ENCODE results near the gene KCND2. TPM values are rescaled to one million over a fixed set of nuclear protein-coding genes. Genes with fewer than 3 reads are reported as not detected.

The KCND2 gene
- total and polyA plus RNA-seq, 11 donors: 0.04 to 0.41 (median 0.16) TPM; not detected in 4

GRCh38 chr7:120677535-120677934 lies 404.6 kb downstream of the KCND2 start:
- no peak for TF ChIP-seq POLR2A (IDR thresholded peaks at IDR 0.05)
- intact Hi-C loops (cut with DNase I): no loop called here
- Histone ChIP-seq H3K27me3 (peaks cover 0 to 24% (median 0%) of the 10 kb centered on the region in 9 donors), H3K27ac (no peak overlapping the region), H3K4me3 (no peak overlapping the region), H3K9me3 (no peaks in the 10 kb centered on the region), H3K36me3 (no peaks in the 10 kb centered on the region), H3K4me1 (no peaks in the 10 kb centered on the region)
- DNase-seq (no peak), ATAC-seq (no peak)
- WGBS, 4 donors: 89 to 100% (median 95%) methylated on average over 1 of the region's 1 CpG

GRCh38 chr7:120680985-120681384 lies 408.0 kb downstream of the KCND2 start:
- DNase-seq (peak in 1 of 5 donors; percentile 10), ATAC-seq (peak in 1 of 4 donors; percentile 14)
- WGBS, 4 donors: 60 to 74% (median 64%) methylated on average over 1 of the region's 1 CpG
- no peak overlapping the region for H3K27ac ChIP-seq
- no peaks in the 10 kb centered on the region for H3K9me3 ChIP-seq
- peaks cover 0 to 30% (median 0%) of the 10 kb centered on the region in 9 donors for H3K27me3 ChIP-seq
- no peak overlapping the region for H3K4me3 ChIP-seq
- no peaks in the 10 kb centered on the region for H3K4me1 ChIP-seq
- intact Hi-C loops (cut with DNase I): no loop called here
- no peaks in the 10 kb centered on the region for H3K36me3 ChIP-seq
- TF ChIP-seq POLR2A (IDR thresholded peaks at IDR 0.05) (no peak), CTCF (IDR thresholded peaks at IDR 0.05) (no peak)

- Histone ChIP-seq H3K27me3 (peaks cover 0 to 29% (median 0%) of the 10 kb centered on the region in 9 donors), H3K4me1 (no peaks in the 10 kb centered on the region), H3K4me3 (no peak overlapping the region), H3K27ac (no peak overlapping the region), H3K36me3 (no peaks in the 10 kb centered on the region), H3K9me3 (no peaks in the 10 kb centered on the region)
- ATAC-seq (no peak), DNase-seq (no peak)
- TF ChIP-seq CTCF (IDR thresholded peaks at IDR 0.05): no peak
- intact Hi-C loops (cut with DNase I): no loop called here
- WGBS, 4 donors: 71 to 82% (median 77%) methylated on average over 6 of the region's 6 CpGs
Observed at GRCh38 chr7:120684463-120684862, 411.5 kb downstream of the KCND2 start.

- DNase-seq (no peak), ATAC-seq (no peak)
- H3K9me3 ChIP-seq: peaks cover 0 to 3% (median 0%) of the 10 kb centered on the region in 12 donors
- no peak overlapping the region for H3K4me3 ChIP-seq
- H3K36me3 ChIP-seq: no peaks in the 10 kb centered on the region
- 66 to 85% (median 76%) methylated on average over 2 of the region's 2 CpGs for WGBS, 4 donors
- no peaks in the 10 kb centered on the region for H3K4me1 ChIP-seq
- H3K27ac ChIP-seq: no peak overlapping the region
- intact Hi-C loops (cut with DNase I): no loop called here
- peaks cover 0 to 17% (median 0%) of the 10 kb centered on the region in 9 donors for H3K27me3 ChIP-seq
- TF ChIP-seq POLR2A (IDR thresholded peaks at IDR 0.05): no peak
- TF ChIP-seq CTCF (IDR thresholded peaks at IDR 0.05): no peak
Observed at GRCh38 chr7:120691915-120692314, 418.9 kb downstream of the KCND2 start.

GRCh38 chr7:120695848-120696247 lies 422.9 kb downstream of the KCND2 start:
- H3K36me3 ChIP-seq: no peaks in the 10 kb centered on the region
- no peak overlapping the region for H3K4me3 ChIP-seq
- no peak for DNase-seq
- TF ChIP-seq POLR2A (IDR thresholded peaks at IDR 0.05) (no peak), CTCF (IDR thresholded peaks at IDR 0.05) (no peak)
- no peak for ATAC-seq
- H3K9me3 ChIP-seq: peaks cover 0 to 3% (median 0%) of the 10 kb centered on the region in 12 donors
- WGBS, 4 donors: 78 to 85% (median 81%) methylated on average over 2 of the region's 2 CpGs
- intact Hi-C loops (cut with DNase I): no loop called here
- H3K27me3 ChIP-seq: peaks cover 0 to 3% (median 0%) of the 10 kb centered on the region in 9 donors
- H3K27ac ChIP-seq: no peak overlapping the region
- H3K4me1 ChIP-seq: no peaks in the 10 kb centered on the region
